ENCODE measurements around the gene ART1. TPM values are rescaled to one million over a fixed set of nuclear protein-coding genes. Genes with fewer than 3 reads are reported as not detected.
A peak's percentile ranks its signal among the peaks of the same experiment; 100 is the strongest.
"Not testable (repeated sequence)": the region's sequence is repeated elsewhere in the genome, so short reads cannot be mapped to it uniquely, and the experiment has no call there.

ART1 gene
- total RNA-seq, 1 donor from 2014 or later = not detected

- DNase-seq (ENCODE audit: low spot score) = no peak
Measured at GRCh38 chr11:3631331-3631730, 13.6 kb upstream of the ART1 start.

- peak; percentile 37 for DNase-seq (ENCODE audit: low spot score)
Measured at GRCh38 chr11:3632070-3632660, 12.8 kb upstream of the ART1 start.

DNA sequence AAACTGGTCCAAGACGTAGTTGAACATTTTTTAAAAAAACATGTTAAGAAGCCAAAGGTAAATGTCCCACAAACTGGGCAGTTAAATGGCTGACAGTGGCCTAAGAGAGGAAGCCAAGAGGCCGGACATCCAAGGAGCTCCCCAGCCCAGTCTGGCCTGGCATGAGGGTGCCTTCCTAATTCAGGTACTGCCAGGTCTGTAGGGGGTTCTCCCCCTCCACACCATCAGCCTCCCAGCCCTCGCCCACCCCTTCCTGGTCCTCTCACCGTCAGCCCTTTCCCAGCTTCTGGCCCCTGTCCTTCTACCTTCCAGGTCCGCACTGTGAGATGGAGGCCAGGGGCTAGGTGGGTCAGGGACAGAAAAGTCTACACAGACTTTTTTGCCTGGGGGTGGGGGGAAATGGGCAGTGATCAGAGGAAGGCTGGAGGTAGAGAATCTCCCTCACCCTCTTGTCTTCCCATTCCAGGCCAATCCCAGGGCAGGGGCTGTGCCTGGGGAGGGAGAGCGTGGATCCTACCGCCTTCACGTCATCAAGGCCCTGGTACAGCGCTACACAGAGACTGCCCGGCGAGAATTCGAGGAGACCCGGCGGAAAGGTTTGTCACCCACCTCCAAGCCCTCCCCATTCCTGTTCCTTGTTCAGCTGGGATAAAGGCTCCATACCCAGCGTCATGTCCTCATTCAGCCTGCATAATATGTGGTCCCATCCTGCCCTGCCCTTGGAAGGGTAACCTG is 9.1 kb upstream of the ART1 start:
- DNase-seq (ENCODE audit: low spot score) = no peak

DNA sequence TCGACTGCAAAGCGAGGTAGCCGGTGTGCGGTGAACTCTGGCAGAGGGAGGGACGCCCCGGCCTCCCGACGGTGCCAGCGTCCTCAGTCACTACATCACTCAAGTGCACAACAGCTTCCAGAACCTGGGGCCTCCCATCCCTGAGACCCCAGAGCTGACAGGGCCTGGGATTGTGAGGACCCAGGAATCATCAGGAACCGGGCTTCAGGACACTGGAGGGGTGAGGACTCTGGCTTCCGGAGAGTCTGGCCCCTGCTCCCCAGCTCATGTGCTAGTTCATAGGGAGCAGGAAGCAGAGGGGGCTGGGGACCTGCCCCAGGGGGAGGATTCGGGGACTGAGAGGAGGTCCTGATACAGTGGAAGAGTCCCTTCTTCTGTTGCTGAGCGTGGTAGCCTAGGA is 7.7 kb upstream of the ART1 start:
- no peak for DNase-seq (ENCODE audit: low spot score)

DNA sequence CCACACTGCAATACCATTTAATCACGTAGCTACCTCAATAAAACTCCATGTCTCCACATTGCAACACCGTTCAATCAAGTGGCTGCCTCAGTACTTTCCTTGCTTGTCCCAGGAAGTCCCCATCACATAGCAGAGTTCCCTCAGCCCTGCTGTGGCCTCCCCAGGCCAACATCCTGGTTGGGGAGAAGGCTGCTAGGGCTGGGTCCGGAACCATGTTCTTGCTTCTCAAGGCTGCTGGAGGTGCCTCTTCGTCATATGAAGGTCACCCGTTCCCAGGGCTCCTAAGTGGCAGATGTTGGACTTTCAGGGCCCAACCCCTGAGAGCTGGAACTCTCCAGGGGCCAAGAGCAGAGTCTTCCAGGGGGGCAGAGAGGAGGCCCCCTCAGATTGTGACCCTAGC is 6.4 kb upstream of the ART1 start:
- DNase-seq (ENCODE audit: low spot score) = no peak

GRCh38 chr11:3639841-3640240 is 5.1 kb upstream of the ART1 start:
- no peak for DNase-seq (ENCODE audit: low spot score)

GRCh38 chr11:3641191-3641590 is 3.7 kb upstream of the ART1 start:
- DNase-seq (ENCODE audit: low spot score) = no peak

DNA sequence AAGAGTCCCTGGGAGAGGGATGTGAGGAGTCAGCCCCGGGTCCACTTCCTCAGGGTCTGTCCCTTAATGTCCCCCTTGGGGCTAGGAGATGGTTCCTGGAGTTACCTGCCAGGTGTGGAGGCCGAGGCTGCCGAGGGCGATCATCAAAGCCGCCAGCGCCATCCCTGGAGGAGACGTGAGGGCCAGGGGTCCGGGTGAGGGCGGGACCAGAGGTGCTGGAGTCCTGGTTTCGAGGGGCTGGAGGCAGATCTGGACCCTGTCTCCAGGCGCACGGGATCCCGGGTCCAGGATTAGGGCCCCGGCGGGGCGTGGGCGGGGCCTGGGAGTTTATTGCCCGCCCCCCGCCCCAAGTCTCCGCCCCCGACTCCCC is 3.2 kb upstream of the ART1 start, which contains the start of gene ART5:
TSS of gene ART5 (minus strand) at position 292 of the 370 bp plus-strand sequence. CDS start at position 162, 130 bp downstream.
- DNase-seq (ENCODE audit: low spot score) = no peak

DNA sequence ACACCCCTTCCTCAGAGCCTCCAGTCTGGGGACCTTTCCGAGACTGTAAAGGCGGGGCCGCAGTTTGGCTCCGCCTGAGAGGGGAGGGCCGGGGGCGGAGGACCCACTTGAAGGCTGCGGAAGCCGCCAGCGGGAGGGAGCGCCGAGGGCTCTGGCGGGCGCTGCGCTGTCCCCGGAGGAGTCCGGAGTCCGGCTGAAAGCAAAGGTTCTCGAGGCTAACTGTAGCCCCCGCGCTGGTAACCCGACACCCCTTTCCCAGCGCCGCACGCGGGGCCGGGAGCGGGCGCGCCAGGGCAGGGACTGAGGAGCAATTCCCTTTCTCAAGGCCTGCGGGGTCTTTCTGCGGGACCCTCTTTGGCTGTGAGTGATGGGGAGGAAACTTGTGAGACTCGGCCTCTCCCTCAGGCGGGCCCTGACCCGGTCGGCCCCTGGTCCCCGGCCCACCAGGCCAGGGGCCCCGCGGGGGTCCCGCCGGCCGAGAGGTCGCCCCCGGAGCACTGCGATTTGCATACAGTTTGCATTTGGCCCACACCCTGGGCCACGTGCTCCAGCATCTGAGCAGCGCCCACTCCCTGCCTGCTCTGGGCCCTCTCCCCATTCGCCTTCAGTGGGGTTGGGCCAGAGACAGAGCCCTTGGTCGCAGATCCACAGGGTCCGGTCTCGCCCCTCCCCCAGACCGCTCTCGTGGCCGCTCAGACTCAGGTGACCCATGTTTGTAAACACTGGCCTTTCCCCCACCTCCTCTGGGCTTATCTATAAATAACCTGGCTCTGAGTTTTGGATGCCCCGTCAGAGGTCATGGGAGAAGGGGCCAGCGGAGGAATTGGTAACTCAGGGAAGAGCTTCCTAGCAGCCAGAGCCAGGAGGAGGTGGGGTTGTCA is 2.6 kb upstream of the ART1 start:
- no peak for DNase-seq (ENCODE audit: low spot score)

DNA sequence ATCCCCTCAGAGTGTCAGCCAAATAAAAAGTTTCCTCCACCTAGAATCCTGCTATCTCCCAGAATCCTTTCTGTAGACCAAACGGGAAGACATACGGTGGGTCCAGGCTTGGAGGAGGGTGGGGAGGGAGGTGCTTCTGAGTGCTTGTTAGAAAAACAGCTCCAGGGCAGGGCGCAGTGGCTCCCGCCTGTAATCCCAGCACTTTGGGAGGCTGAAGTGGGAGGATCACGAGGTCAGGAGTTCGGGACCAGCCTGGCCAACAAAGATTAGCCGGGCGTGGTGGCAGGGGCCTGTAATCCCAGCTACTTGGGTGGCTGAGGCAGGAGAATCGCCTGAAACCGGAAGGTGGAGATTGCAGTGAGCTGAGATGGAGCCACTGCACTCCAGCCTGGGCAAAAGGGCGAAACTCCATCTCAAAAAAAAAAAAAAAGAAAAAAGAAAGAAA is 1.8 kb upstream of the ART1 start:
- DNase-seq (ENCODE audit: low spot score) = not testable (repeated sequence)

- no peak for DNase-seq (ENCODE audit: low spot score)
Measured at GRCh38 chr11:3645552-3645951, 624 bp downstream of the ART1 start.

GRCh38 chr11:3648843-3649242 is 3.9 kb downstream of the ART1 start:
- DNase-seq (ENCODE audit: low spot score) = not testable (repeated sequence)

DNA sequence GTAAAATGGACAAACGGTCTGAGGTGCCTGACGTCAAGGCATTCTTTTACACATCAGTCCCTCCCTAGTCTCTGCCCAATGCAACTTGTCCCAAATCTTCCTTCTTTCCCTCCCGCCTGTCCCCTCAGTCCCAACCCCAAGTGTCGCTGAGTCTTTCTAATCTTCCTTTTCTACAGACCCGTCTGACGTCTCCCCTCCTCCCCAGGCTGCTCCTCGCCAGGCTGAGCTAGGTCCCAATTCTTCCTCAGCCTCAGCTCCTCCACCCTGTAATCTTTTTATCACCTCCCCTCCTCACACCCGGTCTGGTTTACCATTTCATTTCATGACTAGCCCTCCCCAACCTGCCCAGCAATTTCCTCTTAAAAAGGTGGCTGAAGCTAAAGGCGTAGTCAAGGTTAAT is 4.4 kb downstream of the ART1 start:
- not testable (repeated sequence) for DNase-seq (ENCODE audit: low spot score)

DNA sequence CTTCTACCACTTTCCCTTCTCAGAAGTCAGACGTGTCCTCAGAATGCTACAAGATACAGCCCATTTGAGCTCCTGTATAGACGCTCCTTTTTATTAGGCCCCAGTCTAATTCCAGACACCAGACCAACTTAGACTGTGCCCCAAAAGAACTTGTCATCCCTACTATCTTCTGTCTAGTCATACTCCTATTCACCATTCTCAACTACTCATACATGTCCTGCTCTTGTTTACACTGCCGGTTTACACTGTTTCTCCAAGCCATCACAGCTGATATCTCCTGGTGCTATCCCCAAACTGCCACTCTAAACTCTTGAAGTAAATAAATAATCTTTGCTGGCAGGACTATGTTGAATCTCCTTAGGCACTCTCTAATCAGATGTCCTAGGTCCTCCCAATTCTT is 7.6 kb downstream of the ART1 start:
- not testable (repeated sequence) for DNase-seq (ENCODE audit: low spot score)

DNA sequence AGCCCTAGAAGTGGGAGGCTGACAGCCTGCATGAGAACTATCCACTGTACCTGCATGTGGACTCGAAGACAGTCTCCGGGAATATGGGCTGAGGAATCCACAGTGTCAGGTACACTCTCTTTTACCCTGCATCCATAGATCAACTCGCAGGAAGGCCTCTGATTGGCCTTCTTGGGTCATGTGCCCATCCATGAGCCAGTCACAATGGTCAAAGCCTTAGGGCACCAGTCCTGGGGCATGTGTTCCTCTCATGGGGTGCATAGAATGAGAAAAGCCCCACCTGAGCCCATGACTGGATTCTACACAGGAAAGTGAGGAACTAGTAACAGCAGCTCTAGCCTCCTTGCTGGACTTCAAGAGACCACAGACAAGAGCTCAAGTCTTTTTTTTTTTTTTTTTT is 10.6 kb downstream of the ART1 start:
- no peak for DNase-seq (ENCODE audit: low spot score)

DNA sequence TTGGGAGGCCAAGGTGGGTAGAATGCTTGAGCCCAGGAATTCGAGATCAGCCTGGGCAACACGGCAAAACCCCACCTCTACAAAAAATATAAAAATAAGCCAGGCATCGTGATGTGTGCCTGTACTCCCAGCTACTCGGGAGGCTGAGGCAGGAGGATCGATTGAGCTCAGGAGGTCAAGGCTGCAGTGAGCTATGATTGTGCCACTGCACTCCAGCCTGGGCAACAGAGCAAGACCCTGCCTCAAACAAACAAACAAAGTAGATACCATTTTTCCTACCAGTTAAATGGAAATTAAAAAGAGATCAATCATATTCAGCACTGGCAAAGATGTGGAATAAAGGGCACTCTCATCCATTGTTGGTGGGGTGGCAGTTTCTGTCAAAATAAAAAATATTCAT is 12.4 kb downstream of the ART1 start:
- peak; percentile 41 for DNase-seq (ENCODE audit: low spot score)

DNA sequence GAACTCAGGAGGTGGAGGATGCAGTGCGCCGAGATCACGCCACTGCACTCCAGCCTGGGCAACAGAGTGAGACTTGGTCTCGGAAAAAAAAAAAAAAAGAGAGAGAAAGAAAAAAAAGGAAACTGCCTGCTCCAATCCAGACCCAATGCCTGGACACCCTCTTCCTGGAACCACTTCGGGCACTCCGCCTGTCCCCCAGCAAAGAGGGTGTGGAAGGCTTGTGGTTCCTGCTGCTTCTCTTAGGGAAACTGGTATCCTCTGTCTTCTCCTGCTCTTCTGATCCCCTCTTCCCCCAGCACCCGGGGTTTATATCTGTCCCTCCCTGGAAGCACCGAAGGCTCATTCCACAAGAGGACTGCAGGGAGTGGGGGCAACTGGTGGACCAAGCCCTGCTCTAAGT is 13.3 kb downstream of the ART1 start:
- peak; percentile 78 for DNase-seq (ENCODE audit: low spot score)

DNA sequence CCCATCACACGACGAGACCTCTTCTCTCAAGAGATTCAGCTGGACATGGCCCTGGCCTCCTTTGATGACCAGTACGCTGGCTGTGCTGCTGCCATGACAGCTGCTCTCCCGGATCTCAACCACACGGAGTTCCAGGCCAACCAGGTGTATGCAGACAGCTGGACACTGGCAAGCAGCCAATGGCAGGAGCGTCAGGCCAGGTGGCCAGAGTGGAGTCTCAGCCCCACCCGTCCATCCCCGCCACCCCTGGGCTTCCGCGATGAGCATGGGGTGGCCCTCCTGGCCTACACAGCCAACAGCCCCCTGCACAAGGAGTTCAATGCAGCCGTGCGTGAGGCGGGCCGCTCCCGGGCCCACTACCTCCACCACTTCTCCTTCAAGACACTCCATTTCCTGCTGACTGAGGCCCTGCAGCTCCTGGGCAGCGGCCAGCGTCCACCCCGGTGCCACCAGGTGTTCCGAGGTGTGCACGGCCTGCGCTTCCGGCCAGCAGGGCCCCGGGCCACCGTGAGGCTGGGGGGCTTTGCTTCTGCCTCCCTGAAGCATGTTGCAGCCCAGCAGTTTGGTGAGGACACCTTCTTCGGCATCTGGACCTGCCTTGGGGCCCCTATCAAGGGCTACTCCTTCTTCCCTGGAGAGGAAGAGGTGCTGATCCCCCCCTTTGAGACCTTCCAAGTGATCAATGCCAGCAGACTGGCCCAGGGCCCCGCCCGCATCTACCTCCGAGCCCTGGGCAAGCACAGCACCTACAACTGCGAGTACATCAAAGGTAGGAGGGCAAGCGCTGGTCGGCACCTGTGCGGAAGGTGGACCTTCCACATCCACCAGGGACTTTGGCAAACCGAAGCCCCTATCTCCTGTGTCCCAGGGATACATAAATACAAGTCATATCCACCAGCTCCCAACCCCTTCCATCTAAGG is 14.9 kb downstream of the ART1 start:
- peak; percentile 87 for DNase-seq (ENCODE audit: low spot score)

- peak; percentile 60 for DNase-seq (ENCODE audit: low spot score)
Measured at GRCh38 chr11:3660960-3661359, 16.0 kb downstream of the ART1 start.

DNA sequence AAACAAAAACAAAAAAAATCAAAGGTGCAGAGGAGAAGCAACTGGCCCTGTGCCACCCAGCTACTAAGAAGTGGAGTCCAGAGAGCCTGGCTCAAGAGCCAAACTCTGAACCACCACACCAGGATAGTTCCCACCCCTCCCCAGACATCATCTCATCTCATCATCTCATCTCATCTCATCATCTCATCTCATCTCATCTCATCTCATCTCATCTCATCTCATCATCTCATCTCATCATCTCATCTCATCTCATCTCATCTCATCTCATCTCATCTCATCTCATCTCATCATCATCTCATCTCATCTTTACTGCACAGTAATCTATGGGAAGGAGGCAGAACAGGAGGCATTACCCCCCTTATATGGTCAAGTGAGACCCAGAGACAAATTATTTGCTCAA is 17.9 kb downstream of the ART1 start:
- no peak for DNase-seq (ENCODE audit: low spot score)

Measured in mesenteric fat pad (tissue), 1 donor.